Measurements from ENCODE around the gene CLSTN3.
A peak's percentile ranks its signal among the peaks of the same experiment; 100 is the strongest.

Gene CLSTN3

DNA sequence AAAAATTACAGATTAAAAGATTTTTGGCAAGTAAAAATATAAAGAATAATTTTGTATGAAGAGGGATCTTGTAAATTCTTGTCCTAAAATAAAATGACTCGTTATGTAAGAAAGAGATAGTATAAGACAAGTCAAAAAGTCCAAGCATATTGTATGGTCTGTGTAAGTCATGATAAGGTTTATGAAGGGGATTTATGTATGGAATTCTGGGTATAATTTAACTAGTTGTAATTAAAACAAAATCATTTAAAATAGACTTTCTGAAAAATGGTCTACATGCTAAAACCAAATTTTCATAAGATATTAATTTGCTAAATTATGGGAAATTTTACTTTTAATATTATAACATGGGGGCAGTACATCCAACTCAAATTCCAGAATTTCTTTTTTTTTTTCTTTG lies 41.7 kb downstream of the CLSTN3 start (continued):
- no peak for TF ChIP-seq ZBTB10 (tag by site-specific recombination; IDR thresholded peaks at IDR 0.05)
- TF ChIP-seq ZNF585B (tag by site-specific recombination; IDR thresholded peaks at IDR 0.05), result no peak
- TF ChIP-seq ZNF221 (tag by site-specific recombination; IDR thresholded peaks at IDR 0.05; ENCODE audit: borderline replicate concordance), result no peak
- TF ChIP-seq WT1 (tag by site-specific recombination; IDR thresholded peaks at IDR 0.05), result no peak
- no peak for TF ChIP-seq ZNF830 (tag by site-specific recombination; IDR thresholded peaks at IDR 0.05; ENCODE audit: low read depth)
- no peak for TF ChIP-seq ZNF701 (tag by site-specific recombination; IDR thresholded peaks at IDR 0.05)
- TF ChIP-seq ZNF776 (tag by site-specific recombination; IDR thresholded peaks at IDR 0.05; ENCODE audit: borderline replicate concordance), result no peak
- TF ChIP-seq MEIS1 (CRISPR knock-in tag; IDR thresholded peaks at IDR 0.05; ENCODE audit: borderline replicate concordance), result no peak
- no peak for TF ChIP-seq SP3 (tag by site-specific recombination; IDR thresholded peaks at IDR 0.05)
- no peak for TF ChIP-seq HOXA7 (CRISPR knock-in tag; IDR thresholded peaks at IDR 0.05; ENCODE audit: borderline replicate concordance)
- TF ChIP-seq ZBTB49 (tag by site-specific recombination; IDR thresholded peaks at IDR 0.05; ENCODE audit: low read depth), result no peak
- TF ChIP-seq KLF1 (tag by site-specific recombination; IDR thresholded peaks at IDR 0.05), result no peak
- TF ChIP-seq ZNF600 (tag by site-specific recombination; IDR thresholded peaks at IDR 0.05), result no peak
- peak; percentile 71 for TF ChIP-seq ZNF510 (tag by site-specific recombination; IDR thresholded peaks at IDR 0.05; ENCODE audit: insufficient replicate concordance)
- TF ChIP-seq GLI4 (tag by site-specific recombination; IDR thresholded peaks at IDR 0.05), result no peak
- no peak for TF ChIP-seq ZNF623 (tag by site-specific recombination; IDR thresholded peaks at IDR 0.05)
- no peak for TF ChIP-seq IKZF3 (tag by site-specific recombination; IDR thresholded peaks at IDR 0.05)
- TF ChIP-seq, protein P1, sequence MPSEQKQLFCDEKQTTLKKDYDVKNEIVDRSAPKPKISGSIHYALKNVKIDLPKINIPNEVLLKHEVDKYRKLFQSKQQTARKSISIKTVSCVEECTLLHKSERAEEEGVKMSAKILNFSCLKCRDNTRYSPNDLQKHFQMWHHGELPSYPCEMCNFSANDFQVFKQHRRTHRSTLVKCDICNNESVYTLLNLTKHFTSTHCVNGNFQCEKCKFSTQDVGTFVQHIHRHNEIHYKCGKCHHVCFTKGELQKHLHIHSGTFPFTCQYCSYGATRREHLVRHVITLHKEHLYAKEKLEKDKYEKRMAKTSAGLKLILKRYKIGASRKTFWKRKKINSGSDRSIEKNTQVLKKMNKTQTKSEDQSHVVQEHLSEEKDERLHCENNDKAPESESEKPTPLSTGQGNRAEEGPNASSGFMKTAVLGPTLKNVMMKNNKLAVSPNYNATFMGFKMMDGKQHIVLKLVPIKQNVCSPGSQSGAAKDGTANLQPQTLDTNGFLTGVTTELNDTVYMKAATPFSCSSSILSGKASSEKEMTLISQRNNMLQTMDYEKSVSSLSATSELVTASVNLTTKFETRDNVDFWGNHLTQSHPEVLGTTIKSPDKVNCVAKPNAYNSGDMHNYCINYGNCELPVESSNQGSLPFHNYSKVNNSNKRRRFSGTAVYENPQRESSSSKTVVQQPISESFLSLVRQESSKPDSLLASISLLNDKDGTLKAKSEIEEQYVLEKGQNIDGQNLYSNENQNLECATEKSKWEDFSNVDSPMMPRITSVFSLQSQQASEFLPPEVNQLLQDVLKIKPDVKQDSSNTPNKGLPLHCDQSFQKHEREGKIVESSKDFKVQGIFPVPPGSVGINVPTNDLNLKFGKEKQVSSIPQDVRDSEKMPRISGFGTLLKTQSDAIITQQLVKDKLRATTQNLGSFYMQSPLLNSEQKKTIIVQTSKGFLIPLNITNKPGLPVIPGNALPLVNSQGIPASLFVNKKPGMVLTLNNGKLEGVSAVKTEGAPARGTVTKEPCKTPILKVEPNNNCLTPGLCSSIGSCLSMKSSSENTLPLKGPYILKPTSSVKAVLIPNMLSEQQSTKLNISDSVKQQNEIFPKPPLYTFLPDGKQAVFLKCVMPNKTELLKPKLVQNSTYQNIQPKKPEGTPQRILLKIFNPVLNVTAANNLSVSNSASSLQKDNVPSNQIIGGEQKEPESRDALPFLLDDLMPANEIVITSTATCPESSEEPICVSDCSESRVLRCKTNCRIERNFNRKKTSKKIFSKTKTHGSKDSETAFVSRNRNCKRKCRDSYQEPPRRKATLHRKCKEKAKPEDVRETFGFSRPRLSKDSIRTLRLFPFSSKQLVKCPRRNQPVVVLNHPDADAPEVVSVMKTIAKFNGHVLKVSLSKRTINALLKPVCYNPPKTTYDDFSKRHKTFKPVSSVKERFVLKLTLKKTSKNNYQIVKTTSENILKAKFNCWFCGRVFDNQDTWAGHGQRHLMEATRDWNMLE (tag by site-specific recombination; conservative IDR thresholded peaks at IDR 0.05; ENCODE audit: low read depth), result peak; percentile 37
- TF ChIP-seq, protein P2, sequence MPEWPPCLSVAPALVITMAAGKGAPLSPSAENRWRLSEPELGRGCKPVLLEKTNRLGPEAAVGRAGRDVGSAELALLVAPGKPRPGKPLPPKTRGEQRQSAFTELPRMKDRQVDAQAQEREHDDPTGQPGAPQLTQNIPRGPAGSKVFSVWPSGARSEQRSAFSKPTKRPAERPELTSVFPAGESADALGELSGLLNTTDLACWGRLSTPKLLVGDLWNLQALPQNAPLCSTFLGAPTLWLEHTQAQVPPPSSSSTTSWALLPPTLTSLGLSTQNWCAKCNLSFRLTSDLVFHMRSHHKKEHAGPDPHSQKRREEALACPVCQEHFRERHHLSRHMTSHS (tag by site-specific recombination; IDR thresholded peaks at IDR 0.05), result no peak
- TF ChIP-seq ZNF292 (tag by site-specific recombination; IDR thresholded peaks at IDR 0.05; ENCODE audit: borderline replicate concordance, low read depth), result no peak
- TF ChIP-seq, protein P3, sequence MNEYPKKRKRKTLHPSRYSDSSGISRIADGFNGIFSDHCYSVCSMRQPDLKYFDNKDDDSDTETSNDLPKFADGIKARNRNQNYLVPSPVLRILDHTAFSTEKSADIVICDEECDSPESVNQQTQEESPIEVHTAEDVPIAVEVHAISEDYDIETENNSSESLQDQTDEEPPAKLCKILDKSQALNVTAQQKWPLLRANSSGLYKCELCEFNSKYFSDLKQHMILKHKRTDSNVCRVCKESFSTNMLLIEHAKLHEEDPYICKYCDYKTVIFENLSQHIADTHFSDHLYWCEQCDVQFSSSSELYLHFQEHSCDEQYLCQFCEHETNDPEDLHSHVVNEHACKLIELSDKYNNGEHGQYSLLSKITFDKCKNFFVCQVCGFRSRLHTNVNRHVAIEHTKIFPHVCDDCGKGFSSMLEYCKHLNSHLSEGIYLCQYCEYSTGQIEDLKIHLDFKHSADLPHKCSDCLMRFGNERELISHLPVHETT (tag by site-specific recombination; IDR thresholded peaks at IDR 0.05), result no peak
- TF ChIP-seq ZNF558 (tag by site-specific recombination; IDR thresholded peaks at IDR 0.05), result no peak
- TF ChIP-seq ZNF843 (tag by site-specific recombination; IDR thresholded peaks at IDR 0.05), result no peak
- TF ChIP-seq, protein P4, sequence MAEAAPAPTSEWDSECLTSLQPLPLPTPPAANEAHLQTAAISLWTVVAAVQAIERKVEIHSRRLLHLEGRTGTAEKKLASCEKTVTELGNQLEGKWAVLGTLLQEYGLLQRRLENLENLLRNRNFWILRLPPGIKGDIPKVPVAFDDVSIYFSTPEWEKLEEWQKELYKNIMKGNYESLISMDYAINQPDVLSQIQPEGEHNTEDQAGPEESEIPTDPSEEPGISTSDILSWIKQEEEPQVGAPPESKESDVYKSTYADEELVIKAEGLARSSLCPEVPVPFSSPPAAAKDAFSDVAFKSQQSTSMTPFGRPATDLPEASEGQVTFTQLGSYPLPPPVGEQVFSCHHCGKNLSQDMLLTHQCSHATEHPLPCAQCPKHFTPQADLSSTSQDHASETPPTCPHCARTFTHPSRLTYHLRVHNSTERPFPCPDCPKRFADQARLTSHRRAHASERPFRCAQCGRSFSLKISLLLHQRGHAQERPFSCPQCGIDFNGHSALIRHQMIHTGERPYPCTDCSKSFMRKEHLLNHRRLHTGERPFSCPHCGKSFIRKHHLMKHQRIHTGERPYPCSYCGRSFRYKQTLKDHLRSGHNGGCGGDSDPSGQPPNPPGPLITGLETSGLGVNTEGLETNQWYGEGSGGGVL (tag by site-specific recombination; IDR thresholded peaks at IDR 0.05), result no peak
- no peak for TF ChIP-seq KLF16 (tag by site-specific recombination; IDR thresholded peaks at IDR 0.05)
- TF ChIP-seq RBAK (tag by site-specific recombination; IDR thresholded peaks at IDR 0.05), result no peak
- no peak for TF ChIP-seq TCF7L2 (IDR thresholded peaks at IDR 0.05; ENCODE audit: borderline replicate concordance, low read depth, low read length)
- peak; percentile 58; the same call in 1 of the 2 replicates for TF ChIP-seq TRIM28 (IDR thresholded peaks at IDR 0.05; ENCODE audit: borderline replicate concordance, low read length)

All from HEK293 (cell line).